Astrocyte of the spinal cord (primary cell): ENCODE results near the gene NCKAP5.

ENCODE experiments used
- DNase-seq: peaks from one replicate; pipeline ENCODE4 v3.0.0; 2011; ENCODE audit warnings: low read depth, low spot score
- H3K4me3 ChIP-seq: 2 replicates; pipeline ENCODE4 v1.5.1; 2011; ENCODE audit warnings: low read depth, mild to moderate bottlenecking, low read length, moderate library complexity
- CTCF ChIP-seq: IDR thresholded peaks from 2 replicates; pipeline ENCODE4 v1.5.1; 2012; ENCODE audit warnings: low read depth, mild to moderate bottlenecking, low read length, inconsistent platforms
- in situ Hi-C: cut with HindIII; loops from 2 replicates; pipeline ENCODE4 v1.10.0; 2017; ENCODE audit warnings: low sequenced_read_pairs

The NCKAP5 gene

GRCh38 chr2:133453032-133453431 is 115.2 kb downstream of the NCKAP5 start:
- in situ Hi-C loops = no loop called here
- no peak overlapping the region for H3K4me3 ChIP-seq
- no peak for DNase-seq
- TF ChIP-seq CTCF = no peak

DNA sequence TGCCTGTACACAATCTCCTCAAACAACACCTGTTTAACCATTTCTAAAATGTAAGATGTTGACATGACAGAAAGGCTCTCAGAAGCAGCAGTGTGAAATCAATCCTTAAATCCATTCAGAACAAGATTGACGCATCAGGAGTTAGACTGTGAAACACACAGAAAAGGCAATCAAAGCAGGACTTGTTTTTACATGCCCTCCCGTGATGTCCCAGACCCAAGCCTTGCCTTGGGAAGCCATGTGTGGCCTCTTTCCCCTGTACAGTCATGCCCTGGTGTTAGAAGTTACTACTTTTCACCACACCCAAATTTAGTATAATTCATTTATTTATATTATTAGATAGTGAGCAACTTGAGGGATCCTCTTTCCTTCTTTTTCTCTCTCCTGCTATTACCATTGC is 115.7 kb downstream of the NCKAP5 start:
- in situ Hi-C loops = no loop called here
- DNase-seq = no peak
- TF ChIP-seq CTCF = no peak
- H3K4me3 ChIP-seq = no peak overlapping the region

- in situ Hi-C loops = no loop called here
- DNase-seq = no peak
- H3K4me3 ChIP-seq = no peak overlapping the region
- no peak for TF ChIP-seq CTCF
Measured at GRCh38 chr2:133452146-133452545, 116.1 kb downstream of the NCKAP5 start.

DNA sequence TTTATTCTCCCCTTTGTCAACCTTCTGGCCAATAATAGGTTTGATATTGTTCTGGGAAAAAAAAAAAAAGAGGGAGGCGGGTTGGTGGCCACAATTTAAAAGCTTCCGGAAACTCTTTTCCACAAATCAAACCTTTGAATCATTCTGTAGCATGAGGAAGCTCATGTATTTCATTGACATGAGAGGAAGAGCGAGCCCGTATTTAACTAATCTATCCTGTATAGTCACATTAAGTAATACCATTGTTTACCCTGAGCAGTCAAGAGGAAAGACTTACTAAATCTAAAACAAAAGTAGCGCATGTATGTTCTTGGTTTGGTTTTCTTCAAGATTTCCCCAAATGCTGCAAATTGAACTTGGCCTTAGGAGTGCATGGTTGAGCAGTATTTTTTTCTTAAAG is 120.1 kb downstream of the NCKAP5 start:
- in situ Hi-C loops = no loop called here

DNA sequence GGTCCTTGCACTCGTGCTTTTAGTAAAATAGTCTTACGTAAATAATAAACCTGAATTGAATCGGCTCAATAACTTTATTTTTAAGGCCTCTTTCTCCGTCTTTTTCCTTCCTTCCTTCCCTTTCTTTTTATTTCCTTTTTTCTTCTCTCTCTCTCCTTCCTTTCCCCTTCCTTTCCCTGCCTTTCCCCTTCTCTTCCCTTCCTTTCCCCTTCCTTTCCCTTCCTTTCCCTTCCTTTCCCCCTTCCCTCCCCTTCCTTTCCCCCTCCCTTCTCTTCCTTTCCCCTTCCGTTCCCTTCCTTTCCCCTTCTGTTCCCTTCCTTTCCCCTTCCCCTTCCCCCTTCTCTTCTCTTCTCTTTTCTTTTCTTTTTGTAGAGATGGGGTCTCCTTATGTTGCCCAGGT is 121.0 kb downstream of the NCKAP5 start:
- no peak for TF ChIP-seq CTCF
- in situ Hi-C loops = no loop called here
- DNase-seq = no peak
- H3K4me3 ChIP-seq = no peak overlapping the region

More for the DNA sequence above, 120.1 kb downstream of the NCKAP5 start:
- no peak for DNase-seq
- no peak overlapping the region for H3K4me3 ChIP-seq
- no peak for TF ChIP-seq CTCF

GRCh38 chr2:133444465-133444864 is 123.8 kb downstream of the NCKAP5 start:
- H3K4me3 ChIP-seq = no peak overlapping the region
- in situ Hi-C loops = no loop called here
- TF ChIP-seq CTCF = no peak
- no peak for DNase-seq

- no peak overlapping the region for H3K4me3 ChIP-seq
- TF ChIP-seq CTCF = no peak
- in situ Hi-C loops = no loop called here
- no peak for DNase-seq
Measured at GRCh38 chr2:133442393-133442792, 125.9 kb downstream of the NCKAP5 start.
